Neural progenitor cell (in vitro differentiated cells): Measurements from ENCODE around the gene KLHL36. TPM values are rescaled to one million over a fixed set of nuclear protein-coding genes. Genes with fewer than 3 reads are reported as not detected.
A peak's percentile ranks its signal among the peaks of the same experiment; 100 is the strongest.

ENCODE experiments used
- DNase-seq: peaks from one replicate; pipeline ENCODE4 v3.0.0-alpha.2; 2016; ENCODE audit warnings: low spot score
- H2AFZ ChIP-seq: fragments of 200-600 bp; sonication (generic); replicated peaks from 2 replicates; pipeline ENCODE4 v1.6.1; 2016; ENCODE audit warnings: antibody characterized with exemption
- H3F3A ChIP-seq: fragments of 200-600 bp; sonication (generic); 2 replicates; pipeline ENCODE4 v1.6.1; 2016; ENCODE audit warnings: antibody characterized with exemption, low read depth
- H3K27ac ChIP-seq: fragments of 200-600 bp; sonication (generic); 2 replicates; pipeline ENCODE4 v1.5.1; 2016; ENCODE audit warnings: mild to moderate bottlenecking
- H3K27me3 ChIP-seq: fragments of 200-600 bp; sonication (generic); 2 replicates; pipeline ENCODE4 v1.6.1; 2016; ENCODE audit warnings: mild to moderate bottlenecking, moderate library complexity
- H3K36me3 ChIP-seq: fragments of 200-600 bp; sonication (generic); 2 replicates; pipeline ENCODE4 v1.5.1; 2016
- H3K4me1 ChIP-seq: fragments of 200-600 bp; sonication (generic); 2 replicates; pipeline ENCODE4 v1.6.1; 2016; ENCODE audit warnings: mixed run types
- H3K4me2 ChIP-seq: fragments of 200-600 bp; sonication (generic); 2 replicates; pipeline ENCODE4 v1.6.1; 2016
- H3K4me3 ChIP-seq: fragments of 200-600 bp; sonication (generic); 2 replicates; pipeline ENCODE4 v1.5.1; 2016
- H3K79me2 ChIP-seq: fragments of 200-600 bp; sonication (generic); 2 replicates; pipeline ENCODE4 v1.6.1; 2016; ENCODE audit warnings: low read depth
- H3K9ac ChIP-seq: fragments of 200-600 bp; sonication (generic); 2 replicates; pipeline ENCODE4 v1.6.1; 2016
- H3K9me3 ChIP-seq: fragments of 200-600 bp; sonication (generic); 2 replicates; pipeline ENCODE4 v1.5.1; 2016; ENCODE audit warnings: low read depth
- H4K20me1 ChIP-seq: fragments of 200-600 bp; sonication (generic); 2 replicates; pipeline ENCODE4 v1.6.1; 2016; ENCODE audit warnings: low read depth
- H3K27ac Mint-ChIP-seq: 3 replicates; pipeline ENCODE4 v1.8.0; 2021; ENCODE audit warnings: mixed read lengths
- H3K27me3 Mint-ChIP-seq: 2 replicates; pipeline ENCODE4 v1.8.0; 2022; ENCODE audit warnings: low read depth, mild to moderate bottlenecking, inconsistent platforms, moderate library complexity, mixed read lengths; ENCODE audit not compliant: insufficient read depth
- H3K36me3 Mint-ChIP-seq: 3 replicates; pipeline ENCODE4 v1.8.0; 2021; ENCODE audit warnings: mixed read lengths
- H3K4me1 Mint-ChIP-seq: 3 replicates; pipeline ENCODE4 v1.8.0; 2021; ENCODE audit warnings: mixed read lengths
- H3K4me3 Mint-ChIP-seq: 3 replicates; pipeline ENCODE4 v1.8.0; 2021; ENCODE audit warnings: mild to moderate bottlenecking, moderate library complexity, mixed read lengths
- H3K9me3 Mint-ChIP-seq: 3 replicates; pipeline ENCODE4 v1.8.0; 2020; ENCODE audit warnings: mixed read lengths
- CTCF ChIP-seq: fragments of 200-600 bp; sonication (generic); IDR thresholded peaks from 2 replicates; pipeline ENCODE4 v1.5.1; 2017; ENCODE audit warnings: antibody characterized with exemption, mild to moderate bottlenecking
- EZH2 ChIP-seq: fragments of 200-600 bp; sonication (generic); IDR thresholded peaks from 2 replicates; pipeline ENCODE4 v1.6.1; 2017; ENCODE audit warnings: antibody characterized with exemption, mild to moderate bottlenecking, moderate library complexity
- EZH2phosphoT487 ChIP-seq: fragments of 200-600 bp; sonication (generic); IDR thresholded peaks from 2 replicates; pipeline ENCODE4 v1.6.1; 2017; ENCODE audit warnings: antibody characterized with exemption
- total RNA-seq: library from RNA; depleted of rRNA; stranded (reverse); fragments of >200 nt; gene quantifications from 2 replicates; pipeline ENCODE4 v1.2.3, GENCODE V29; 2015; ENCODE audit warnings: low replicate concordance

The KLHL36 gene
- total RNA-seq, 1 donor from 2014 or later: 15.9 TPM

- H3K79me2 ChIP-seq: no peaks in the 10 kb centered on the region
- no peak overlapping the region for H3K9ac ChIP-seq
- H3K4me3 Mint-ChIP-seq: peak overlapping the region; percentile 2
- H3K4me2 ChIP-seq: no peak overlapping the region
- H3K36me3 ChIP-seq: no peaks in the 10 kb centered on the region
- H4K20me1 ChIP-seq: no peaks in the 10 kb centered on the region
- peaks cover 15% of the 10 kb centered on the region for H3K4me1 Mint-ChIP-seq
- H2AFZ ChIP-seq: no peak overlapping the region
- H3F3A ChIP-seq: no peaks in the 10 kb centered on the region
- peaks cover 9% of the 10 kb centered on the region for H3K4me1 ChIP-seq
- H3K27ac ChIP-seq: no peak overlapping the region
- no peak for DNase-seq
- H3K9me3 Mint-ChIP-seq: no peaks in the 10 kb centered on the region
- H3K9me3 ChIP-seq: no peaks in the 10 kb centered on the region
- H3K27ac Mint-ChIP-seq: no peak overlapping the region
- no peak overlapping the region for H3K4me3 ChIP-seq
- H3K27me3 Mint-ChIP-seq: peaks cover 9% of the 10 kb centered on the region
- peaks cover 21% of the 10 kb centered on the region for H3K27me3 ChIP-seq
- TF ChIP-seq CTCF (no peak), EZH2phosphoT487 (no peak), EZH2 (no peak)
- H3K36me3 Mint-ChIP-seq: no peaks in the 10 kb centered on the region
Observed at GRCh38 chr16:84675884-84676283, 27.6 kb downstream of the KLHL36 start.

- no peak overlapping the region for H3K27ac ChIP-seq
- no peak overlapping the region for H3K4me3 ChIP-seq
- peak; percentile 6 for DNase-seq
- H3K4me2 ChIP-seq: peak overlapping the region; percentile 0
- H3F3A ChIP-seq: no peaks in the 10 kb centered on the region
- Mint-ChIP-seq H3K27me3 (peaks cover 9% of the 10 kb centered on the region), H3K9me3 (no peaks in the 10 kb centered on the region), H3K4me3 (no peak overlapping the region), H3K4me1 (peaks cover 15% of the 10 kb centered on the region), H3K36me3 (no peaks in the 10 kb centered on the region), H3K27ac (peak overlapping the region; percentile 74)
- no peak for TF ChIP-seq EZH2
- TF ChIP-seq EZH2phosphoT487: no peak
- TF ChIP-seq CTCF: no peak
- peaks cover 9% of the 10 kb centered on the region for H3K4me1 ChIP-seq
- H3K36me3 ChIP-seq: no peaks in the 10 kb centered on the region
- H3K79me2 ChIP-seq: no peaks in the 10 kb centered on the region
- H3K27me3 ChIP-seq: peaks cover 34% of the 10 kb centered on the region
- peak overlapping the region; percentile 50 for H2AFZ ChIP-seq
- H3K9ac ChIP-seq: no peak overlapping the region
- H3K9me3 ChIP-seq: no peaks in the 10 kb centered on the region
- no peaks in the 10 kb centered on the region for H4K20me1 ChIP-seq
Observed at GRCh38 chr16:84677017-84677803, 28.9 kb downstream of the KLHL36 start.

GRCh38 chr16:84677849-84678248 is 29.5 kb downstream of the KLHL36 start:
- peak overlapping the region; percentile 50 for H2AFZ ChIP-seq
- Mint-ChIP-seq H3K9me3 (no peaks in the 10 kb centered on the region), H3K4me3 (no peak overlapping the region), H3K36me3 (no peaks in the 10 kb centered on the region), H3K27ac (peak overlapping the region; percentile 44), H3K4me1 (peaks cover 15% of the 10 kb centered on the region), H3K27me3 (peaks cover 9% of the 10 kb centered on the region)
- no peak overlapping the region for H3K9ac ChIP-seq
- H3K9me3 ChIP-seq: no peaks in the 10 kb centered on the region
- no peak for DNase-seq
- no peaks in the 10 kb centered on the region for H4K20me1 ChIP-seq
- H3K27me3 ChIP-seq: peaks cover 41% of the 10 kb centered on the region
- H3K27ac ChIP-seq: no peak overlapping the region
- H3K4me2 ChIP-seq: peak overlapping the region; percentile 0
- no peaks in the 10 kb centered on the region for H3K36me3 ChIP-seq
- TF ChIP-seq EZH2 (no peak), CTCF (no peak), EZH2phosphoT487 (no peak)
- no peaks in the 10 kb centered on the region for H3F3A ChIP-seq
- no peaks in the 10 kb centered on the region for H3K79me2 ChIP-seq
- H3K4me3 ChIP-seq: no peak overlapping the region
- peaks cover 9% of the 10 kb centered on the region for H3K4me1 ChIP-seq
